Esophagus squamous epithelium (tissue), 4 donors: ENCODE measurements around the gene CHPT1.

Source experiments
- CTCF ChIP-seq, 6 experiments: fragments of 450-650 bp in 4 of 6; fragments of 200-600 bp in 2 of 6; sonication (generic) in 2 of 6; IDR thresholded peaks; one replicate each; pipeline ENCODE4 v1.5.1; 2016 to 2019; ENCODE audit warnings: antibody characterized with exemption in 6 of 6, mild to moderate bottlenecking in 4 of 6, moderate library complexity in 4 of 6
- POLR2A ChIP-seq, 4 donors: fragments of 450-650 bp; IDR thresholded peaks; one replicate each; pipeline ENCODE4 v1.6.1; 2017; ENCODE audit warnings: antibody characterized with exemption in 4 of 4, mild to moderate bottlenecking in 4 of 4, moderate library complexity in 3 of 4

GRCh38 chr12:101777485-101777884 is 80.0 kb downstream of the CHPT1 start:
- TF ChIP-seq CTCF (IDR thresholded peaks at IDR 0.05) = no peak
- no peak for TF ChIP-seq POLR2A (IDR thresholded peaks at IDR 0.05)
